ENCODE results near the gene KRTAP10-7.

Gene KRTAP10-7

DNA sequence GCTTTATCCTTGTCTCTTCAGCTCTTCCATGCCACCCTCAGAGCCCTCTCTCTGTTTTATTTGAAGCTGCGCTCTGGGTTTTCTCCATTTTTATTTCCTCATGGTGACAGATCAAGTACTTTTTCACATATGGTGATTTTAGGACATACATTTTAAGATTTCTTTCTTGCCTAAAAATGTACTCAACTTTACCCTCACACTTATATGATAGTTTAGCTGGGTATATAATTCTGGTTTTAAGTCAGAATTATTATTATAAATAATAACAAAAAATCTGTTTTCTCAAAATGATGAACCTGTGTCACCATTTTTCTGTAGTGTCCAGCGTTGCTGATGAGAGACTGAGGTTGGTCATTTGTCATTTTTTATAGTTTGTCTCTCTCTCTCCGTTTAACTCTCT is 19.2 kb upstream of the KRTAP10-7 start:
- Histone ChIP-seq H3K4me3 (ENCODE audit: low read length) (no peak overlapping the region), H3K36me3 (replicated peaks; ENCODE audit: low read depth, low read length) (no peaks in the 10 kb centered on the region), H3K9me3 (ENCODE audit: insufficient read depth, low read length) (no peaks in the 10 kb centered on the region), H3K4me2 (ENCODE audit: low read length) (no peak overlapping the region), H3K27me3 (ENCODE audit: low read depth, low read length) (peaks cover 9% of the 10 kb centered on the region; the same call in 1 of the 2 replicates), H3K79me2 (ENCODE audit: low read length) (no peaks in the 10 kb centered on the region), H2AFZ (ENCODE audit: low read depth, low read length) (no peak overlapping the region), H3K4me1 (ENCODE audit: low read length) (peaks cover 10% of the 10 kb centered on the region), H4K20me1 (ENCODE audit: insufficient read depth, low read length) (no peaks in the 10 kb centered on the region), H3K9ac (ENCODE audit: low read length) (no peak overlapping the region), H3K27ac (ENCODE audit: low read length) (no peak overlapping the region)
- TF ChIP-seq CTCF (IDR thresholded peaks at IDR 0.05; ENCODE audit: low read depth, low read length) (no peak), EZH2phosphoT487 (IDR thresholded peaks at IDR 0.05; ENCODE audit: low read depth) (no peak)

- Histone ChIP-seq H3K4me2 (ENCODE audit: low read length) (no peak overlapping the region), H3K36me3 (replicated peaks; ENCODE audit: low read depth, low read length) (no peaks in the 10 kb centered on the region)
Observed at GRCh38 chr21:44582055-44582454, 18.3 kb upstream of the KRTAP10-7 start.

GRCh38 chr21:44583089-44583799 is 17.2 kb upstream of the KRTAP10-7 start:
- no peak overlapping the region for H3K27ac ChIP-seq (ENCODE audit: low read length)
- H3K4me2 ChIP-seq (ENCODE audit: low read length): peak overlapping the region; percentile 60
- no peaks in the 10 kb centered on the region for H3K36me3 ChIP-seq (replicated peaks; ENCODE audit: low read depth, low read length)
- H2AFZ ChIP-seq (ENCODE audit: low read depth, low read length): no peak overlapping the region
- H3K4me1 ChIP-seq (ENCODE audit: low read length): peaks cover 10% of the 10 kb centered on the region
- H3K4me3 ChIP-seq (ENCODE audit: low read length): no peak overlapping the region
- no peaks in the 10 kb centered on the region for H3K9me3 ChIP-seq (ENCODE audit: insufficient read depth, low read length)
- no peaks in the 10 kb centered on the region for H4K20me1 ChIP-seq (ENCODE audit: insufficient read depth, low read length)
- peaks cover 9% of the 10 kb centered on the region; the same call in 1 of the 2 replicates for H3K27me3 ChIP-seq (ENCODE audit: low read depth, low read length)
- H3K9ac ChIP-seq (ENCODE audit: low read length): no peak overlapping the region
- no peaks in the 10 kb centered on the region for H3K79me2 ChIP-seq (ENCODE audit: low read length)
- TF ChIP-seq CTCF (IDR thresholded peaks at IDR 0.05; ENCODE audit: low read depth, low read length) (no peak), EZH2phosphoT487 (IDR thresholded peaks at IDR 0.05; ENCODE audit: low read depth) (no peak)

More at GRCh38 chr21:44582055-44582454, 18.3 kb upstream of the KRTAP10-7 start:
- H3K27ac ChIP-seq (ENCODE audit: low read length): no peak overlapping the region
- H3K79me2 ChIP-seq (ENCODE audit: low read length): no peaks in the 10 kb centered on the region
- peaks cover 9% of the 10 kb centered on the region; the same call in 1 of the 2 replicates for H3K27me3 ChIP-seq (ENCODE audit: low read depth, low read length)
- peaks cover 10% of the 10 kb centered on the region for H3K4me1 ChIP-seq (ENCODE audit: low read length)
- no peaks in the 10 kb centered on the region for H3K9me3 ChIP-seq (ENCODE audit: insufficient read depth, low read length)
- TF ChIP-seq EZH2phosphoT487 (IDR thresholded peaks at IDR 0.05; ENCODE audit: low read depth): no peak
- no peak for TF ChIP-seq CTCF (IDR thresholded peaks at IDR 0.05; ENCODE audit: low read depth, low read length)
- H3K4me3 ChIP-seq (ENCODE audit: low read length): no peak overlapping the region
- no peak overlapping the region for H3K9ac ChIP-seq (ENCODE audit: low read length)
- no peaks in the 10 kb centered on the region for H4K20me1 ChIP-seq (ENCODE audit: insufficient read depth, low read length)
- H2AFZ ChIP-seq (ENCODE audit: low read depth, low read length): no peak overlapping the region

GRCh38 chr21:44583800-44584147 is 16.6 kb upstream of the KRTAP10-7 start:
- no peaks in the 10 kb centered on the region for H3K9me3 ChIP-seq (ENCODE audit: insufficient read depth, low read length)
- no peaks in the 10 kb centered on the region for H3K36me3 ChIP-seq (replicated peaks; ENCODE audit: low read depth, low read length)
- H3K4me1 ChIP-seq (ENCODE audit: low read length): peaks cover 10% of the 10 kb centered on the region
- H3K79me2 ChIP-seq (ENCODE audit: low read length): no peaks in the 10 kb centered on the region
- TF ChIP-seq CTCF (IDR thresholded peaks at IDR 0.05; ENCODE audit: low read depth, low read length) (no peak), EZH2phosphoT487 (IDR thresholded peaks at IDR 0.05; ENCODE audit: low read depth) (no peak)
- no peaks in the 10 kb centered on the region for H4K20me1 ChIP-seq (ENCODE audit: insufficient read depth, low read length)
- peak overlapping the region; percentile 60 for H3K4me2 ChIP-seq (ENCODE audit: low read length)
- H2AFZ ChIP-seq (ENCODE audit: low read depth, low read length): no peak overlapping the region
- H3K4me3 ChIP-seq (ENCODE audit: low read length): 0 out of 2 replicates have a peak overlapping the region, but pooled peaks have one; percentile 10
- H3K27ac ChIP-seq (ENCODE audit: low read length): no peak overlapping the region
- peaks cover 9% of the 10 kb centered on the region; the same call in 1 of the 2 replicates for H3K27me3 ChIP-seq (ENCODE audit: low read depth, low read length)
- H3K9ac ChIP-seq (ENCODE audit: low read length): no peak overlapping the region

All from OCI-LY3 (cell line).